ENCODE measurements around the gene NSD2.

- TF ChIP-seq POLR2A (IDR thresholded peaks at IDR 0.05): no peak
- TF ChIP-seq, protein P1, sequence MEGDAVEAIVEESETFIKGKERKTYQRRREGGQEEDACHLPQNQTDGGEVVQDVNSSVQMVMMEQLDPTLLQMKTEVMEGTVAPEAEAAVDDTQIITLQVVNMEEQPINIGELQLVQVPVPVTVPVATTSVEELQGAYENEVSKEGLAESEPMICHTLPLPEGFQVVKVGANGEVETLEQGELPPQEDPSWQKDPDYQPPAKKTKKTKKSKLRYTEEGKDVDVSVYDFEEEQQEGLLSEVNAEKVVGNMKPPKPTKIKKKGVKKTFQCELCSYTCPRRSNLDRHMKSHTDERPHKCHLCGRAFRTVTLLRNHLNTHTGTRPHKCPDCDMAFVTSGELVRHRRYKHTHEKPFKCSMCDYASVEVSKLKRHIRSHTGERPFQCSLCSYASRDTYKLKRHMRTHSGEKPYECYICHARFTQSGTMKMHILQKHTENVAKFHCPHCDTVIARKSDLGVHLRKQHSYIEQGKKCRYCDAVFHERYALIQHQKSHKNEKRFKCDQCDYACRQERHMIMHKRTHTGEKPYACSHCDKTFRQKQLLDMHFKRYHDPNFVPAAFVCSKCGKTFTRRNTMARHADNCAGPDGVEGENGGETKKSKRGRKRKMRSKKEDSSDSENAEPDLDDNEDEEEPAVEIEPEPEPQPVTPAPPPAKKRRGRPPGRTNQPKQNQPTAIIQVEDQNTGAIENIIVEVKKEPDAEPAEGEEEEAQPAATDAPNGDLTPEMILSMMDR (IDR thresholded peaks at IDR 0.05): no peak
These were observed 49.3 kb upstream of the NSD2 start for GRCh38 chr4:1821679-1822567.

Data from ovary (tissue), 3 donors.